Esophagus squamous epithelium (tissue), 4 donors: Measurements from ENCODE around the gene SMAD1.

Experiments used
- CTCF ChIP-seq, 6 experiments: fragments of 450-650 bp in 4 of 6; fragments of 200-600 bp in 2 of 6; sonication (generic) in 2 of 6; IDR thresholded peaks; one replicate each; pipeline ENCODE4 v1.5.1; 2016 to 2019; ENCODE audit warnings: antibody characterized with exemption in 6 of 6, mild to moderate bottlenecking in 4 of 6, moderate library complexity in 4 of 6
- POLR2A ChIP-seq, 4 donors: fragments of 450-650 bp; IDR thresholded peaks; one replicate each; pipeline ENCODE4 v1.6.1; 2017; ENCODE audit warnings: antibody characterized with exemption in 4 of 4, mild to moderate bottlenecking in 4 of 4, moderate library complexity in 3 of 4

GRCh38 chr4:145587088-145587754 lies 105.6 kb downstream of the SMAD1 start:
- TF ChIP-seq POLR2A (IDR thresholded peaks at IDR 0.05) (no peak), CTCF (IDR thresholded peaks at IDR 0.05) (no peak)
